ENCODE results near the gene PVALB.

GRCh38 chr22:36760786-36761185 is 56.0 kb downstream of the PVALB start:
- TF ChIP-seq CTCF (IDR thresholded peaks at IDR 0.05; ENCODE audit: low read depth, low read length, missing input control) = no peak
- TF ChIP-seq ZBTB33 (IDR thresholded peaks at IDR 0.05) = no peak
- TF ChIP-seq GABPA (IDR thresholded peaks at IDR 0.05 in 1 of 2, conservative IDR thresholded peaks at IDR 0.05 in 1 of 2) = no peak
- no peak for TF ChIP-seq RXRA (IDR thresholded peaks at IDR 0.05)
- no peak for TF ChIP-seq SP1 (IDR thresholded peaks at IDR 0.05)
- TF ChIP-seq TAF1 (conservative IDR thresholded peaks at IDR 0.05) = no peak
- TF ChIP-seq YY1 (IDR thresholded peaks at IDR 0.05) = no peak
- no peak for TF ChIP-seq HNF4A (conservative IDR thresholded peaks at IDR 0.05)
- no peak for TF ChIP-seq JUND (IDR thresholded peaks at IDR 0.05)
- TF ChIP-seq RAD21 (IDR thresholded peaks at IDR 0.05) = no peak
- no peak for TF ChIP-seq REST (IDR thresholded peaks at IDR 0.05)
- no peak for TF ChIP-seq ATF3 (IDR thresholded peaks at IDR 0.05)
- no peak for TF ChIP-seq FOXA1 (IDR thresholded peaks at IDR 0.05)

Measured in liver (tissue), 3 donors.